ENCODE data around the gene MVB12B.

- TF ChIP-seq CTCF (IDR thresholded peaks at IDR 0.05 in 8 of 11, conservative IDR thresholded peaks at IDR 0.05 in 3 of 11): no peak
- no peak for TF ChIP-seq POLR2A (IDR thresholded peaks at IDR 0.05)
These were observed 73.9 kb downstream of the MVB12B start for GRCh38 chr9:126400571-126400970.
